Body of pancreas (tissue), 4 donors: ENCODE results near the gene STRIP1. TPM values are rescaled to one million over a fixed set of nuclear protein-coding genes. Genes with fewer than 3 reads are reported as not detected.

ENCODE experiments used
- ATAC-seq: fragments of 150-250 bp; one replicate; pipeline ENCODE4 v1.9.1; 2016
- DNase-seq, 4 donors: peaks; one replicate each; pipeline ENCODE4 v3.0.0-alpha.2; 2019
- H3K27ac ChIP-seq, 4 donors: fragments of 200-600 bp; sonication (generic); 1 replicate in 3 of 4; 2 replicates in 1 of 4; pipeline versions ENCODE4 v1.5.1 to v1.6.1; 2016 to 2019; ENCODE audit warnings: mild to moderate bottlenecking in 1 of 4, mixed read lengths in 1 of 4, moderate library complexity in 1 of 4
- H3K27me3 ChIP-seq, 2 donors: fragments of 200-600 bp; sonication (generic); one replicate each; pipeline ENCODE4 v1.6.0; 2016; ENCODE audit warnings: mild to moderate bottlenecking in 1 of 2
- H3K36me3 ChIP-seq, 2 donors: fragments of 200-600 bp; sonication (generic); replicated peaks in 1 of 2; 2 replicates each; pipeline ENCODE4 v1.5.1; 2016; ENCODE audit warnings: low read depth in 2 of 2; ENCODE audit not compliant: insufficient read depth in 1 of 2
- H3K4me1 ChIP-seq: fragments of 200-600 bp; sonication (generic); one replicate; pipeline ENCODE4 v1.6.0; 2016
- H3K4me3 ChIP-seq, 2 donors: fragments of 200-600 bp; sonication (generic); 1 replicate in 1 of 2; 2 replicates in 1 of 2; pipeline ENCODE4 v1.5.1; 2016 to 2019
- H3K9me3 ChIP-seq, 3 donors: fragments of 200-600 bp; sonication (generic); 1 replicate in 2 of 3; 2 replicates in 1 of 3; pipeline ENCODE4 v1.5.1; 2016
- POLR2A ChIP-seq, 3 donors: fragments of 450-650 bp; IDR thresholded peaks; one replicate each; pipeline ENCODE4 v1.6.1; 2016; ENCODE audit warnings: antibody characterized with exemption in 3 of 3, mild to moderate bottlenecking in 2 of 3
- WGBS, 2 donors: methylation state at CpG; one replicate each; pipeline ENCODE4 v1.1.5; 2017; 5-methylcytosine and 5-hydroxymethylcytosine counted together
- intact Hi-C: fragments of 100-400 bp; cut with DNase I; formaldehyde crosslinking; loops from one replicate; pipeline ENCODE4 v1.15.1; 2023
- total RNA-seq, 2 donors: library from RNA; depleted of rRNA; stranded (reverse); fragments of >200 nt; gene quantifications; one replicate each; pipeline ENCODE4 v1.1.0, GENCODE V29; 2016
- TF ChIP-seq, protein P1 (sequence below), 7 experiments: fragments of 450-650 bp in 4 of 7; fragments of 200-600 bp in 3 of 7; sonication (generic) in 3 of 7; IDR thresholded peaks; one replicate each; pipeline ENCODE4 v1.5.1; 2016 to 2019; ENCODE audit warnings: antibody characterized with exemption in 7 of 7

The STRIP1 gene
- total RNA-seq, 2 donors from 2014 or later, result 22.7 to 24.1 TPM

DNA sequence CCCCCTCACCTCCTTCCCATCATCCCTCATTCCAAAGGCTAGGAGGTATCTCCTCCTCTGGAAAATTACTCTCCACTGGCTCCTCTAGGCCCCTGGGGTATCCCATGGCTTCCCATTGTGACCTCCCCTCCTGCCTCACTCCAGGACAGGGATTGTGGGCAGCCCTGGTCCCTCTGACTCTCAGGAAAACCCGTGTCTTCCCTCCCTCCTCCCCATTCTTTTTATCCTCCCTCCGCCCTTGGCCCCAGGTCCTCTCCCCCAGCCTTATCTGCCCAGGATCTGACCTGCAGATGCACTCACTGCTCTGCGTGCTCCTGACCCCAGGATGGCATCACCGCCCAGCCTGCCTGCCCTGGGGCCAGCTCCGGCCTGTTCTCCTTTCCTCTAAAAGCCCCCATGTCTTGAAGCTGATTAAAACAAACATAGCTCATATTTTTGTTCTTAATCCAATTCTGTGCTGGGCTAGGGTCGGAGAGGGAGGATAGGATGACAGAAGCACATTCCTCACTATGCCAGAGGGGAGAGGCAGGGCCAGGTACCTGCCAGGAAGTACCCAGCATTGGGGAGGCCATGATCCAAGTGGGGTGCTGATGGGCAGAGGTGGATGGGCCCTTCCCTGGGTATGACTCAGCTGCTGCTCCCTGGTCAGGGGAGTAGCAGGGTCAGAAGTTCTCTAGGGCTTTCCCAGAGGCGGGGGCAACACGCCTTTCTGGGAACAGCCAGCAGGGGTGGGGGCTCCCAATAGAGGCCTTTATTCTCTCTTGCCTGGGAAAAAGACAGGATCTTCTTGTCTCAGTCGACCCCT is 64.0 kb downstream of the STRIP1 start:
- Histone ChIP-seq H3K9me3 (no peaks in the 10 kb centered on the region), H3K4me1 (no peaks in the 10 kb centered on the region), H3K36me3 (no peaks in the 10 kb centered on the region), H3K4me3 (no peak overlapping the region), H3K27me3 (no peaks in the 10 kb centered on the region), H3K27ac (no peak overlapping the region)
- WGBS, 2 donors, result 72 to 80% methylated on average over 8 to 9 of the region's 9 CpGs
- TF ChIP-seq, protein P1, sequence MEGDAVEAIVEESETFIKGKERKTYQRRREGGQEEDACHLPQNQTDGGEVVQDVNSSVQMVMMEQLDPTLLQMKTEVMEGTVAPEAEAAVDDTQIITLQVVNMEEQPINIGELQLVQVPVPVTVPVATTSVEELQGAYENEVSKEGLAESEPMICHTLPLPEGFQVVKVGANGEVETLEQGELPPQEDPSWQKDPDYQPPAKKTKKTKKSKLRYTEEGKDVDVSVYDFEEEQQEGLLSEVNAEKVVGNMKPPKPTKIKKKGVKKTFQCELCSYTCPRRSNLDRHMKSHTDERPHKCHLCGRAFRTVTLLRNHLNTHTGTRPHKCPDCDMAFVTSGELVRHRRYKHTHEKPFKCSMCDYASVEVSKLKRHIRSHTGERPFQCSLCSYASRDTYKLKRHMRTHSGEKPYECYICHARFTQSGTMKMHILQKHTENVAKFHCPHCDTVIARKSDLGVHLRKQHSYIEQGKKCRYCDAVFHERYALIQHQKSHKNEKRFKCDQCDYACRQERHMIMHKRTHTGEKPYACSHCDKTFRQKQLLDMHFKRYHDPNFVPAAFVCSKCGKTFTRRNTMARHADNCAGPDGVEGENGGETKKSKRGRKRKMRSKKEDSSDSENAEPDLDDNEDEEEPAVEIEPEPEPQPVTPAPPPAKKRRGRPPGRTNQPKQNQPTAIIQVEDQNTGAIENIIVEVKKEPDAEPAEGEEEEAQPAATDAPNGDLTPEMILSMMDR (IDR thresholded peaks at IDR 0.05), result no peak
- TF ChIP-seq POLR2A (IDR thresholded peaks at IDR 0.05), result no peak
- intact Hi-C loops, result no loop called here
- no peak for DNase-seq
- ATAC-seq, result no peak

DNA sequence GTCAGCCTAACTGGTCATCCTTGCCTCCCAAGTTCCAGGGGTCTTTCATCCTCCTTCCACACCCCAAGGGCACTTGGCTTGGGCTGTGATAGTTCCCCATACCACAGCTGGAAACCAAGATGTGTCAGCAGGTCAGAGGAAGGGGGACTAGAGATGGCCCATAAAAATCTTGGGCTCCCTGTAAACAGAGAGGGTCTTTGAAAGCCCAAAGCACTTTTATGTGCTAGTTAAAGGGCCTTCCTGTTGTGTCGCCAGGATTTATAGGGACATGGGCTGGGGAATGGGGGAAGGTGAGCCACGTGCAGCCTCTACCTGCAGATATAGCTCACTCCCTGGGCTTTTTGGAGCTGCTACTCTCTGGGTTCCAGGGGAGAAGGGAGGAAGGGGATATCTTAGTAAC is 65.9 kb downstream of the STRIP1 start:
- ATAC-seq, result no peak
- intact Hi-C loops, result loop anchor here (5.0 kb wide), 1 partner anchor 48 kb away; no protein-coding TSS in a partner anchor
- TF ChIP-seq, protein P1 (IDR thresholded peaks at IDR 0.05), result no peak
- TF ChIP-seq POLR2A (IDR thresholded peaks at IDR 0.05), result no peak
- Histone ChIP-seq H3K4me3 (no peak overlapping the region), H3K9me3 (no peaks in the 10 kb centered on the region), H3K27ac (no peak overlapping the region), H3K27me3 (no peaks in the 10 kb centered on the region), H3K4me1 (no peaks in the 10 kb centered on the region), H3K36me3 (no peaks in the 10 kb centered on the region)
- DNase-seq, result no peak
- WGBS, 2 donors, result 54 to 60% methylated on average over 2 of the region's 2 CpGs

DNA sequence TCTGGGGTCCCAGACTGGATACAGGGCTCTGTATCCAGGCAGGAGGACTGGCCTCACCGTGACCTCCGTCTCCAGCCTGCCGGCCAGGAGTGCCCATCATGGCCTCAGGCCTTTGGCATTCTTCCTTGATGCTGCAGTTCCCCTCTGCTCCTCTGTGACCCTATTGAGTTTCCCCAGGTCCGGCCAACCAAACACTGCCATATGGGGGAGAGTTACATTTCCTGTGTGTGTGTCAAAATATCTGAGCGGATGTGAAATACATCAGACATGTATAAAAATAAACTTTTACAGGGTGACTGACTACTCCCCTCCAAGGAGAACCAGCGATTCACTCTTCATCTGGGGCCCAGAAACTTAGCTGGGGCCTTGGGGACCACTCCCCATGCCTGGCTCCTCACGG is 67.7 kb downstream of the STRIP1 start:
- WGBS, 2 donors, result 52 to 76% methylated on average over 6 to 7 of the region's 7 CpGs

More for the DNA sequence above, 67.7 kb downstream of the STRIP1 start:
- Histone ChIP-seq H3K4me1 (no peaks in the 10 kb centered on the region), H3K4me3 (no peak overlapping the region), H3K9me3 (no peaks in the 10 kb centered on the region), H3K36me3 (no peaks in the 10 kb centered on the region), H3K27ac (no peak overlapping the region), H3K27me3 (no peaks in the 10 kb centered on the region)
- TF ChIP-seq POLR2A (IDR thresholded peaks at IDR 0.05), result no peak
- TF ChIP-seq, protein P1 (IDR thresholded peaks at IDR 0.05), result no peak
- ATAC-seq, result no peak
- intact Hi-C loops, result loop anchor here (5.0 kb wide), 1 partner anchor 50 kb away; no protein-coding TSS in a partner anchor
- DNase-seq, result no peak

Other genes starting within 250 kb of the STRIP1 start
- 10 to 100 TPM; 26.7 to 60.7 TPM for gene CSF1, start 123.8 kb upstream of the STRIP1 start, total RNA-seq
- gene AHCYL1, start 49.9 kb upstream of the STRIP1 start, total RNA-seq, result 10 to 100 TPM; 38.4 to 61.6 TPM
- gene ALX3, start 36.0 kb downstream of the STRIP1 start, total RNA-seq, result not detected
- gene UBL4B, start 77.8 kb downstream of the STRIP1 start, total RNA-seq, result not detected
- under 1 TPM; 0.52 to 0.99 TPM for gene SLC6A17, start 115.9 kb downstream of the STRIP1 start, total RNA-seq
- gene KCNC4, start 175.7 kb downstream of the STRIP1 start, total RNA-seq, result 10 to 100 TPM in 1 of 2 donors, 1 to 10 TPM in 1; 8.6 to 12.7 TPM